Endodermal cell (in vitro differentiated cells): ENCODE data around the gene SPRYD3. TPM values are rescaled to one million over a fixed set of nuclear protein-coding genes. Genes with fewer than 3 reads are reported as not detected.

Experiments used
- DNase-seq: peaks from one replicate; pipeline ENCODE4 v3.0.0-alpha.2; 2017
- H3K27ac ChIP-seq: 2 replicates; pipeline ENCODE4 v1.5.1; 2013; ENCODE audit warnings: mild to moderate bottlenecking, low read depth, low read length, moderate library complexity
- H3K27me3 ChIP-seq: 2 replicates; pipeline ENCODE4 v1.6.1; 2013; ENCODE audit warnings: mild to moderate bottlenecking, low read length, moderate library complexity; ENCODE audit not compliant: insufficient read depth, control insufficient read depth, poor library complexity, severe bottlenecking
- H3K36me3 ChIP-seq: 2 replicates; pipeline ENCODE4 v1.7.0; 2013; ENCODE audit warnings: mild to moderate bottlenecking, low read length, moderate library complexity; ENCODE audit not compliant: control insufficient read depth, insufficient read depth
- H3K4me1 ChIP-seq: one replicate; pipeline ENCODE4 v1.7.0; 2013; ENCODE audit warnings: low read length; ENCODE audit not compliant: control insufficient read depth, insufficient read depth
- H3K4me3 ChIP-seq: 2 replicates; pipeline ENCODE4 v1.5.1; 2013; ENCODE audit warnings: mild to moderate bottlenecking, low read length, moderate library complexity
- H3K9ac ChIP-seq: 2 replicates; pipeline ENCODE4 v1.6.1; 2013; ENCODE audit warnings: mild to moderate bottlenecking, low read length, moderate library complexity; ENCODE audit not compliant: poor library complexity, severe bottlenecking; ENCODE audit errors: extremely low read depth
- H3K9me3 ChIP-seq: 2 replicates; pipeline ENCODE4 v1.6.1; 2013; ENCODE audit warnings: mild to moderate bottlenecking, low read length, moderate library complexity; ENCODE audit not compliant: control insufficient read depth
- H3K27ac Mint-ChIP-seq: 2 replicates; pipeline ENCODE4 v1.8.0; 2020; ENCODE audit warnings: mixed read lengths
- H3K27me3 Mint-ChIP-seq: 2 replicates; pipeline ENCODE4 v1.8.0; 2021; ENCODE audit warnings: mild to moderate bottlenecking, mixed read lengths; ENCODE audit not compliant: insufficient read depth
- H3K36me3 Mint-ChIP-seq: 2 replicates; pipeline ENCODE4 v1.8.0; 2020; ENCODE audit warnings: low read depth, mixed read lengths
- H3K4me1 Mint-ChIP-seq: 2 replicates; pipeline ENCODE4 v1.8.0; 2020; ENCODE audit warnings: mixed read lengths
- H3K4me3 Mint-ChIP-seq: 2 replicates; pipeline ENCODE4 v1.8.0; 2020; ENCODE audit warnings: mild to moderate bottlenecking, moderate library complexity, mixed read lengths
- H3K9me3 Mint-ChIP-seq: 2 replicates; pipeline ENCODE4 v1.8.0; 2020; ENCODE audit warnings: mild to moderate bottlenecking, mixed read lengths
- CTCF ChIP-seq: fragments of 200-600 bp; sonication (generic); conservative IDR thresholded peaks from 2 replicates; pipeline ENCODE4 v1.5.0; 2021; ENCODE audit warnings: antibody characterized with exemption, mild to moderate bottlenecking
- WGBS, 2 experiments: methylation state at CpG; one replicate each; pipeline versions ENCODE4 v1.1.5 to v1.1.7; 2013; ENCODE audit warnings: missing lambda C conversion rate in 2 of 2, mixed read lengths in 1 of 2; ENCODE audit not compliant: insufficient coverage in 1 of 2, insufficient read length in 1 of 2; 5-methylcytosine and 5-hydroxymethylcytosine counted together
- total RNA-seq, 2 donors: library from RNA; stranded (reverse); fragmentation: NEBNext Ultra II Directional in 1 of 2; extraction: Animal tissue kit (Norgen Biotek cat#: 25700) in 1 of 2; gene quantifications; 2 replicates in 1 of 2; 3 replicates in 1 of 2; pipeline ENCODE4 v1.2.1, GENCODE V29; 2021

The SPRYD3 gene
- total RNA-seq, 2 donors from 2014 or later, result 13.0 to 18.4 TPM

- peak overlapping the region; percentile 21 for H3K4me3 ChIP-seq
- Mint-ChIP-seq H3K9me3 (no peaks in the 10 kb centered on the region), H3K27me3 (peaks cover 54% of the 10 kb centered on the region), H3K4me1 (peaks cover 44% of the 10 kb centered on the region), H3K4me3 (peak overlapping the region; percentile 25), H3K36me3 (no peaks in the 10 kb centered on the region), H3K27ac (peak overlapping the region; percentile 82)
- WGBS, 2 experiments, result 80 to 92% methylated on average over 1 to 5 of the region's 6 CpGs
- DNase-seq, result no peak
- no peaks in the 10 kb centered on the region for H3K36me3 ChIP-seq
- H3K27me3 ChIP-seq, result peaks cover 39% of the 10 kb centered on the region
- peaks cover 15% of the 10 kb centered on the region for H3K4me1 ChIP-seq
- no peak overlapping the region for H3K27ac ChIP-seq
- H3K9ac ChIP-seq, result peak overlapping the region; percentile 33
- TF ChIP-seq CTCF, result no peak
- no peaks in the 10 kb centered on the region for H3K9me3 ChIP-seq
Measured at GRCh38 chr12:53094394-53094787, 15.2 kb upstream of the SPRYD3 start.

GRCh38 chr12:53093777-53094393 lies 14.7 kb upstream of the SPRYD3 start:
- H3K9me3 ChIP-seq, result no peaks in the 10 kb centered on the region
- peaks cover 38% of the 10 kb centered on the region for H3K27me3 ChIP-seq
- H3K36me3 ChIP-seq, result no peaks in the 10 kb centered on the region
- H3K4me1 ChIP-seq, result peaks cover 11% of the 10 kb centered on the region
- TF ChIP-seq CTCF, result no peak
- H3K9ac ChIP-seq, result peak overlapping the region; percentile 33
- DNase-seq, result peak; percentile 56
- no peaks in the 10 kb centered on the region for H3K36me3 Mint-ChIP-seq
- peaks cover 39% of the 10 kb centered on the region for H3K4me1 Mint-ChIP-seq
- peak overlapping the region; percentile 25 for H3K4me3 Mint-ChIP-seq
- no peaks in the 10 kb centered on the region for H3K9me3 Mint-ChIP-seq
- H3K4me3 ChIP-seq, result peak overlapping the region; percentile 21
- WGBS, 2 experiments, result 56 to 73% methylated on average over 6 of the region's 6 CpGs
- H3K27ac ChIP-seq, result no peak overlapping the region
- peak overlapping the region; percentile 82 for H3K27ac Mint-ChIP-seq
- H3K27me3 Mint-ChIP-seq, result peaks cover 53% of the 10 kb centered on the region

GRCh38 chr12:53091756-53092155 lies 12.6 kb upstream of the SPRYD3 start:
- H3K27me3 ChIP-seq, result peaks cover 18% of the 10 kb centered on the region
- 70 to 83% methylated on average over 2 to 6 of the region's 6 CpGs for WGBS, 2 experiments

More at GRCh38 chr12:53091756-53092155, 12.6 kb upstream of the SPRYD3 start:
- Histone ChIP-seq H3K4me1 (peaks cover 11% of the 10 kb centered on the region), H3K9ac (no peak overlapping the region), H3K27ac (no peak overlapping the region), H3K9me3 (no peaks in the 10 kb centered on the region), H3K4me3 (no peak overlapping the region), H3K36me3 (no peaks in the 10 kb centered on the region)
- Mint-ChIP-seq H3K4me1 (peaks cover 29% of the 10 kb centered on the region), H3K9me3 (no peaks in the 10 kb centered on the region), H3K27ac (no peak overlapping the region), H3K36me3 (no peaks in the 10 kb centered on the region), H3K27me3 (peaks cover 40% of the 10 kb centered on the region), H3K4me3 (no peak overlapping the region)
- peak; percentile 60 for DNase-seq
- TF ChIP-seq CTCF, result no peak
